NCI-H2029 treated with DMSO at 0.1 percent for 48 hours (cell line): ENCODE results near the gene ADGRG3.

ENCODE experiments used
- DNase-seq: peaks from one replicate; lab custom pipeline; 2025; lab: John Stamatoyannopoulos, UW

Gene ADGRG3

GRCh38 chr16:57646388-57647039 is 21.6 kb upstream of the ADGRG3 start:
- no peak for DNase-seq

- DNase-seq = no peak
Observed at GRCh38 chr16:57647136-57647875, 20.8 kb upstream of the ADGRG3 start.

GRCh38 chr16:57648125-57648524 is 20.0 kb upstream of the ADGRG3 start:
- no peak for DNase-seq

GRCh38 chr16:57648581-57649442 is 19.3 kb upstream of the ADGRG3 start:
- DNase-seq = peak; percentile 41

GRCh38 chr16:57649443-57649751 is 18.7 kb upstream of the ADGRG3 start:
- no peak for DNase-seq

GRCh38 chr16:57649846-57650245 is 18.3 kb upstream of the ADGRG3 start:
- no peak for DNase-seq

- no peak for DNase-seq
Observed at GRCh38 chr16:57651344-57652333, 16.5 kb upstream of the ADGRG3 start.

- DNase-seq = no peak
Observed at GRCh38 chr16:57652695-57653471, 15.2 kb upstream of the ADGRG3 start.

- DNase-seq = no peak
Observed at GRCh38 chr16:57653936-57654335, 14.2 kb upstream of the ADGRG3 start.

- no peak for DNase-seq
Observed at GRCh38 chr16:57656342-57656955, 11.7 kb upstream of the ADGRG3 start.

- no peak for DNase-seq
Observed at GRCh38 chr16:57657228-57657627, 10.9 kb upstream of the ADGRG3 start.

GRCh38 chr16:57658130-57658877 is 9.8 kb upstream of the ADGRG3 start:
- DNase-seq = no peak

GRCh38 chr16:57658878-57659674 is 9.0 kb upstream of the ADGRG3 start:
- DNase-seq = no peak

- DNase-seq = no peak
Observed at GRCh38 chr16:57660715-57661463, 7.2 kb upstream of the ADGRG3 start.

GRCh38 chr16:57661510-57661909 is 6.6 kb upstream of the ADGRG3 start:
- DNase-seq = no peak

GRCh38 chr16:57661936-57662906 is 5.9 kb upstream of the ADGRG3 start:
- DNase-seq = no peak

GRCh38 chr16:57663436-57663835 is 4.7 kb upstream of the ADGRG3 start:
- DNase-seq = no peak
